Ascending aorta (tissue), 2 donors: ENCODE measurements around the gene NCBP3. TPM values are rescaled to one million over a fixed set of nuclear protein-coding genes. Genes with fewer than 3 reads are reported as not detected.
A peak's percentile ranks its signal among the peaks of the same experiment; 100 is the strongest.

Experiments used
- DNase-seq, 2 donors: peaks; one replicate each; pipeline ENCODE4 v3.0.0-alpha.2; 2019; ENCODE audit warnings: low spot score in 2 of 2
- H3K27ac ChIP-seq, 2 donors: fragments of 200-600 bp; sonication (generic); one replicate each; pipeline ENCODE4 v1.5.1; 2016 to 2017; ENCODE audit warnings: mild to moderate bottlenecking in 1 of 2
- H3K27me3 ChIP-seq: fragments of 200-600 bp; sonication (generic); one replicate; pipeline ENCODE4 v1.5.1; 2017
- H3K36me3 ChIP-seq, 2 donors: fragments of 200-600 bp; sonication (generic); one replicate each; pipeline ENCODE4 v1.5.1; 2016
- H3K4me1 ChIP-seq, 2 donors: fragments of 200-600 bp; sonication (generic); one replicate each; pipeline ENCODE4 v1.5.1; 2016 to 2017; ENCODE audit warnings: mild to moderate bottlenecking in 1 of 2
- H3K4me3 ChIP-seq, 2 donors: fragments of 200-600 bp; sonication (generic); one replicate each; pipeline ENCODE4 v1.5.1; 2016 to 2017; ENCODE audit warnings: mild to moderate bottlenecking in 1 of 2
- H3K9me3 ChIP-seq, 2 donors: fragments of 200-600 bp; sonication (generic); one replicate each; pipeline ENCODE4 v1.5.1; 2016
- CTCF ChIP-seq, 3 experiments: fragments of 200-600 bp in 2 of 3; fragments of 450-650 bp in 1 of 3; sonication (generic) in 2 of 3; IDR thresholded peaks; one replicate each; pipeline ENCODE4 v1.5.1; 2016 to 2019; ENCODE audit warnings: antibody characterized with exemption in 3 of 3, mild to moderate bottlenecking in 1 of 3, moderate library complexity in 1 of 3
- intact Hi-C: fragments of 100-400 bp; cut with DNase I; formaldehyde crosslinking; loops from one replicate; pipeline ENCODE4 v1.15.1; 2023
- total RNA-seq: library from RNA; depleted of rRNA; stranded (reverse); fragments of >200 nt; gene quantifications from one replicate; pipeline ENCODE4 v1.1.0, GENCODE V29; 2016

NCBP3 gene
- total RNA-seq, 1 donor from 2014 or later = 3.9 TPM

GRCh38 chr17:3886776-3887175, 40.7 kb upstream of the NCBP3 start:
- intact Hi-C loops = no loop called here
- Histone ChIP-seq H3K36me3 (peaks cover 10 to 32% of the 10 kb centered on the region in 2 donors), H3K27ac (peak overlapping the region in 1 of 2 donors; percentile 81), H3K4me1 (peaks cover 14 to 36% of the 10 kb centered on the region in 2 donors), H3K9me3 (no peaks in the 10 kb centered on the region), H3K4me3 (no peak overlapping the region), H3K27me3 (no peaks in the 10 kb centered on the region)
- TF ChIP-seq CTCF (IDR thresholded peaks at IDR 0.05) = no peak
- peak in 1 of 2 donors; percentile 75 for DNase-seq

GRCh38 chr17:3885970-3886369, 39.9 kb upstream of the NCBP3 start:
- intact Hi-C loops = no loop called here
- Histone ChIP-seq H3K4me1 (peaks cover 9 to 29% of the 10 kb centered on the region in 2 donors), H3K9me3 (no peaks in the 10 kb centered on the region), H3K27ac (no peak overlapping the region), H3K36me3 (peaks cover 10 to 32% of the 10 kb centered on the region in 2 donors), H3K4me3 (no peak overlapping the region), H3K27me3 (no peaks in the 10 kb centered on the region)
- DNase-seq = no peak
- no peak for TF ChIP-seq CTCF (IDR thresholded peaks at IDR 0.05)

- no peaks in the 10 kb centered on the region for H3K27me3 ChIP-seq
- no peak for TF ChIP-seq CTCF (IDR thresholded peaks at IDR 0.05)
- no peaks in the 10 kb centered on the region for H3K9me3 ChIP-seq
- H3K4me1 ChIP-seq = peaks cover 6 to 22% of the 10 kb centered on the region in 2 donors
- intact Hi-C loops = no loop called here
- H3K36me3 ChIP-seq = peaks cover 10 to 32% of the 10 kb centered on the region in 2 donors
- H3K4me3 ChIP-seq = no peak overlapping the region
- no peak for DNase-seq
- H3K27ac ChIP-seq = no peak overlapping the region
Measured at GRCh38 chr17:3885271-3885670, 39.2 kb upstream of the NCBP3 start.

GRCh38 chr17:3884188-3884587, 38.1 kb upstream of the NCBP3 start:
- intact Hi-C loops = no loop called here
- peaks cover 10 to 32% of the 10 kb centered on the region in 2 donors for H3K36me3 ChIP-seq
- no peak for TF ChIP-seq CTCF (IDR thresholded peaks at IDR 0.05)
- DNase-seq = no peak
- H3K4me1 ChIP-seq = peaks cover 0 to 12% of the 10 kb centered on the region in 2 donors
- no peak overlapping the region for H3K27ac ChIP-seq
- no peaks in the 10 kb centered on the region for H3K27me3 ChIP-seq
- no peak overlapping the region for H3K4me3 ChIP-seq
- H3K9me3 ChIP-seq = no peaks in the 10 kb centered on the region

GRCh38 chr17:3882276-3882675, 36.2 kb upstream of the NCBP3 start:
- Histone ChIP-seq H3K9me3 (no peaks in the 10 kb centered on the region), H3K4me1 (peaks cover 0 to 2% of the 10 kb centered on the region in 2 donors), H3K4me3 (no peak overlapping the region), H3K27ac (no peak overlapping the region), H3K36me3 (peaks cover 10 to 37% of the 10 kb centered on the region in 2 donors), H3K27me3 (no peaks in the 10 kb centered on the region)
- intact Hi-C loops = no loop called here
- no peak for DNase-seq
- no peak for TF ChIP-seq CTCF (IDR thresholded peaks at IDR 0.05)

GRCh38 chr17:3880983-3881382, 34.9 kb upstream of the NCBP3 start:
- DNase-seq = no peak
- H3K36me3 ChIP-seq = peaks cover 10 to 45% of the 10 kb centered on the region in 2 donors

More at GRCh38 chr17:3880983-3881382, 34.9 kb upstream of the NCBP3 start:
- intact Hi-C loops = no loop called here
- Histone ChIP-seq H3K4me1 (peaks cover 0 to under 1% of the 10 kb centered on the region in 2 donors), H3K27me3 (no peaks in the 10 kb centered on the region), H3K27ac (no peak overlapping the region), H3K9me3 (no peaks in the 10 kb centered on the region), H3K4me3 (no peak overlapping the region)
- no peak for TF ChIP-seq CTCF (IDR thresholded peaks at IDR 0.05)
